Right lobe of liver (tissue), 6 donors: Measurements from ENCODE around the gene UBAP1. TPM values are rescaled to one million over a fixed set of nuclear protein-coding genes. Genes with fewer than 3 reads are reported as not detected.

Source experiments
- ATAC-seq, 4 donors: fragments of 200-7000 bp; cut with Tn5 transposase; one replicate each; pipeline ENCODE4 v1.9.1; 2020; ENCODE audit warnings: mild to moderate bottlenecking in 4 of 4, moderate library complexity in 4 of 4
- DNase-seq, 3 donors: peaks; one replicate each; pipeline ENCODE4 v3.0.0-alpha.2; 2020
- H3K27ac ChIP-seq, 3 donors: fragments of 200-600 bp; one replicate each; pipeline ENCODE4 v1.8.0; 2022
- H3K27me3 ChIP-seq, 2 donors: fragments of 200-600 bp; one replicate each; pipeline ENCODE4 v1.8.0; 2022
- H3K36me3 ChIP-seq, 4 donors: fragments of 200-600 bp; sonication (generic) in 1 of 4; one replicate each; pipeline versions ENCODE4 v1.5.1 to v1.8.0; 2017 to 2022; ENCODE audit warnings: control low read depth in 1 of 4
- H3K4me1 ChIP-seq, 4 donors: fragments of 200-600 bp; sonication (generic) in 1 of 4; one replicate each; pipeline versions ENCODE4 v1.5.1 to v1.8.0; 2017 to 2022; ENCODE audit warnings: control low read depth in 1 of 4
- H3K4me3 ChIP-seq, 3 donors: fragments of 200-600 bp; one replicate each; pipeline ENCODE4 v1.8.0; 2022
- H3K9me3 ChIP-seq, 4 donors: fragments of 200-600 bp; sonication (generic) in 1 of 4; one replicate each; pipeline versions ENCODE4 v1.5.1 to v1.8.0; 2017 to 2022; ENCODE audit warnings: control low read depth in 1 of 4
- CTCF ChIP-seq, 4 donors: fragments of 200-600 bp in 3 of 4; fragments of 450-650 bp in 1 of 4; IDR thresholded peaks; one replicate each; pipeline versions ENCODE4 v1.5.1 to v1.8.0; 2016 to 2022; ENCODE audit warnings: antibody characterized with exemption in 4 of 4, mild to moderate bottlenecking in 2 of 4
- POLR2A ChIP-seq: fragments of 450-650 bp; IDR thresholded peaks from one replicate; pipeline ENCODE4 v1.6.1; 2017; ENCODE audit warnings: antibody characterized with exemption, mild to moderate bottlenecking
- WGBS: methylation state at CpG from one replicate; pipeline ENCODE4 v1.1.6; 2018; ENCODE audit warnings: low coverage, low lambda C conversion rate; ENCODE audit not compliant: insufficient coverage; ENCODE audit errors: missing lambda C conversion rate; 5-methylcytosine and 5-hydroxymethylcytosine counted together
- intact Hi-C, 2 donors: fragments of 100-400 bp; cut with DNase I; formaldehyde crosslinking; loops; one replicate each; pipeline versions ENCODE4 v1.11.2 to v1.14.1; 2022
- total RNA-seq, 6 experiments: library from RNA; depleted of rRNA in 2 of 6; stranded (reverse); fragments of >200 nt in 2 of 6; fragmentation: NEBNext Ultra II Directional in 3 of 6; extraction: Animal tissue kit (Norgen Biotek cat#: 25700) in 3 of 6; gene quantifications; one replicate each; pipeline versions ENCODE4 v1.1.0 to v1.2.4, GENCODE V29; 2016 to 2023
- donor health status: DM: no; HTN: yes; CAD: no.
- donor health status: DM: no; HTN: no; CAD: no.
- donor health status: DM: no; HTN: no; CAD: no.
- donor health status: DM: no; HTN: yes; CAD: no.
- donor health status: DM: no; HTN: yes; CAD: no.

UBAP1 gene
- total RNA-seq, 6 experiments from 2014 or later: 24.3 to 38.1 (median 29.7) TPM

GRCh38 chr9:34139477-34140146 lies 39.2 kb upstream of the UBAP1 start:
- peak; percentile 98 to 99 (median 98) for ATAC-seq
- Histone ChIP-seq H3K4me3 (no peak overlapping the region), H3K27ac (no peak overlapping the region), H3K36me3 (no peaks in the 10 kb centered on the region), H3K27me3 (no peaks in the 10 kb centered on the region), H3K9me3 (no peaks in the 10 kb centered on the region), H3K4me1 (peaks cover 0 to 13% (median 3%) of the 10 kb centered on the region in 4 donors)
- intact Hi-C loops: no loop called here
- TF ChIP-seq CTCF (IDR thresholded peaks at IDR 0.05) (peak; percentile 27 to 56 (median 50)), POLR2A (no peak)
- 49% methylated on average over 5 of the region's 5 CpGs for WGBS
- DNase-seq: peak; percentile 39 to 82 (median 62)

GRCh38 chr9:34140853-34141252 lies 38.0 kb upstream of the UBAP1 start:
- Histone ChIP-seq H3K36me3 (no peaks in the 10 kb centered on the region), H3K4me3 (no peak overlapping the region), H3K27me3 (no peaks in the 10 kb centered on the region), H3K27ac (no peak overlapping the region), H3K4me1 (peaks cover 0 to 13% (median 3%) of the 10 kb centered on the region in 4 donors), H3K9me3 (no peaks in the 10 kb centered on the region)
- 37% methylated on average over 2 of the region's 2 CpGs for WGBS
- ATAC-seq (peak in 2 of 4 donors; percentile 24 to 43), DNase-seq (no peak)
- TF ChIP-seq POLR2A: no peak
- TF ChIP-seq CTCF (IDR thresholded peaks at IDR 0.05): no peak
- intact Hi-C loops: no loop called here

- intact Hi-C loops: no loop called here
- no peak overlapping the region for H3K27ac ChIP-seq
- H3K9me3 ChIP-seq: no peaks in the 10 kb centered on the region
- TF ChIP-seq CTCF (IDR thresholded peaks at IDR 0.05) (no peak), POLR2A (no peak)
- no peaks in the 10 kb centered on the region for H3K27me3 ChIP-seq
- H3K4me3 ChIP-seq: no peak overlapping the region
- WGBS: 40% methylated on average over 1 of the region's 2 CpGs
- ATAC-seq (no peak), DNase-seq (no peak)
- H3K4me1 ChIP-seq: peaks cover 0 to 13% (median 3%) of the 10 kb centered on the region in 4 donors
- no peaks in the 10 kb centered on the region for H3K36me3 ChIP-seq
Observed at GRCh38 chr9:34143116-34143515, 35.7 kb upstream of the UBAP1 start.

GRCh38 chr9:34145165-34145564 lies 33.7 kb upstream of the UBAP1 start:
- ATAC-seq: no peak
- Histone ChIP-seq H3K27me3 (no peaks in the 10 kb centered on the region), H3K27ac (no peak overlapping the region), H3K4me3 (no peak overlapping the region), H3K9me3 (no peaks in the 10 kb centered on the region), H3K36me3 (no peaks in the 10 kb centered on the region), H3K4me1 (peaks cover 0 to 10% (median 1%) of the 10 kb centered on the region in 4 donors)
- DNase-seq: no peak
- intact Hi-C loops: no loop called here
- 67% methylated on average over 3 of the region's 3 CpGs for WGBS
- TF ChIP-seq CTCF (IDR thresholded peaks at IDR 0.05) (no peak), POLR2A (no peak)
